ENCODE data around the gene SNX9.
"Not testable (repeated sequence)": the region's sequence is repeated elsewhere in the genome, so short reads cannot be mapped to it uniquely, and the experiment has no call there.

Gene SNX9

DNA sequence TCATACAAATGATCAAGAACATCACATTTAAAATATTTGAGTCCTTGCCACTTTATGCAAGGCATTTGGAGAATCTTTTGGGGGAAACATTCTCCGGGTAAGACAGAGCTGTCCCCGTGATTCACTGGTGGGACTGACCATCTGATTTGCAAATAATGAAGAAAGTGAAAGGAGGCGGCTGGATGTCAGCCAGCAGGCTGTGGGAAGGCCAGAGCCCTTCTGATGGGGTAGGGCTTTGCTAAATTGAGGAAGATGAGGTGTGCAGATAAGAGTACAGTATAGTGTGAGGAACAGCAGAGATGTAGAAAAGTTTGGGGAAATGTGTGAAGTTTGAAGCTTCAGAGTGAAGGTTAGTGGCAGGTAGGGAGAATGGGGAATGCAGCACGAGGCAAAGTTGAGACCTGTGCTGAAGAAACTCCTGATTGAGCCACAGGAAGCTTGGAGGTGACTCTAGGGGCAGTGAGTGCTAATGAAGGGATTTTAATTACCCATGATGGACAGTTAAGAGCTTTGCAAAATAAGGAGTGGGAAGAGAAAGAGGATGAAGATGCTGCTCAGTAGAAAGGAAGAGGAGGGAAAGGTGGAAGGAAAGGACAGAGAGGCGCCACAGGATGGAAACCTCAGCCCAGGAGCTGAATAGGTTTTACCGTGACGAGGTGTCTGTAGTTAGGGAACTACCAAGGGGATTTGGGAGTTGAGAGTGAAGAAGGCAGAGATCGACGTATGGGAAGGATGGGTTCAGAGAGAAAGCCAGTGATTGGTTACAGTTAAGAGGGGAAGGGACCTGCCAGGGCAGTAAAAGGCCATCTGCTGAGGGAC lies 68.7 kb downstream of the SNX9 start:
- no peak for DNase-seq

GRCh38 chr6:157892363-157892877 lies 69.4 kb downstream of the SNX9 start:
- no peak for DNase-seq

DNA sequence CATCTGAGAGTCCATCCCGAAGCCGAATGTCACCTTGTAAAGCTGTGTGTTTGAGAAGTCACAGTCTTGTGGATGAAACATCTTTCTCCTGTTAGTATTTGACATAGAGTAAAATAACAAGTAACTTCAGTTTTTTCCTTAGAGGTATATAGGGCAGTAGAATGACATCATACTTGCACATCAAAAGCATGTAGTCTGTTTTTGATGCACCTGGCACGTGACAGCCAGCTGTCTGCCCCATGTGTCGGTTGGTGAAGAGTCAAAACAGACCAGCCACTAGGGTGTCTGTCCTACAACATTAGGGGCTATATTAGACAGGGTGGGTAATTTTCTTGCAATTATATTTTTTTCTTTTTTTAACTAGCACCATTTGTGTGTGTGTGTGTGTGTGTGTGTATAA lies 70.2 kb downstream of the SNX9 start:
- peak; percentile 58 for DNase-seq

DNA sequence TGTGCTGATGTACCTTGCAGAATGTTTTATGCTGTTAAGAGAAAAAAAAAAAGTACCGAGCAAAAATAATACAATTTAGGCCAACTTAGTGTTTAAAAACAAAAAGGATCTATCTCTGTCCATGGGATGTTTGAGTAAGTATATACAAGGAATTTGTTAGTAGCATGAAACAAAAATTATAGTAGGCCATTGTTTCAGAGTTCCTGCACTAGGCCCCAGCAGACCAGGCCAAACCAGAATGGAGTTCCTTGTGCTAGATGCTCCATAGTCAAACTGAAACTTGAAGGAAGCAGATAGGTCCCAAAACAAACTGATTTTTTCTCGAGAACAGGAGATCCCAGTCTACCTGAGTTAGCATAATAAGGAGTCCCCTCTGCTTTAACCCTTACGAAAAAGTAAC lies 72.5 kb downstream of the SNX9 start:
- DNase-seq, result no peak

GRCh38 chr6:157896932-157897331 lies 73.9 kb downstream of the SNX9 start:
- no peak for DNase-seq

GRCh38 chr6:157898169-157898568 lies 75.1 kb downstream of the SNX9 start:
- DNase-seq, result peak; percentile 43

DNA sequence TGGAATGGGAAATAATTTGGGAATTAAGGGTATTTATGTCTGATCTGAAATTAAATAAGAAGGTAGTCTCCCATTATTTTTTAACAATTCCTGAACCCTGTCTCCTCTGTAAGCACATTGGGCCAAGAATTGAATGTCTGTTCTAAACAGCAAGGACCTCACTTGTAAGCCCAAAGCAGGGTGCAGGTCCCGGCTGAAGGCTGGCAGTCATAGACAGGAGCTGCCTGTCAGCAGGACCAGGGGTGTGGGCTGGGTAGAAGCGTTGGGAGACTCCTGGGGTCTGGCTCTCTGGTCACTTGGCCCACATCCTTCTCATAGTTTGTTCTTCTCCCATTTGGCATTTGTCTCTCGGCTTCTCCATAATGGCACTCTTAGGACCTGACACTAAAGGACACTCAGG lies 75.6 kb downstream of the SNX9 start:
- no peak for DNase-seq

- not testable (repeated sequence) for DNase-seq
Observed at GRCh38 chr6:157900262-157900661, 77.2 kb downstream of the SNX9 start.

GRCh38 chr6:157900751-157901150 lies 77.7 kb downstream of the SNX9 start:
- DNase-seq, result not testable (repeated sequence)

DNA sequence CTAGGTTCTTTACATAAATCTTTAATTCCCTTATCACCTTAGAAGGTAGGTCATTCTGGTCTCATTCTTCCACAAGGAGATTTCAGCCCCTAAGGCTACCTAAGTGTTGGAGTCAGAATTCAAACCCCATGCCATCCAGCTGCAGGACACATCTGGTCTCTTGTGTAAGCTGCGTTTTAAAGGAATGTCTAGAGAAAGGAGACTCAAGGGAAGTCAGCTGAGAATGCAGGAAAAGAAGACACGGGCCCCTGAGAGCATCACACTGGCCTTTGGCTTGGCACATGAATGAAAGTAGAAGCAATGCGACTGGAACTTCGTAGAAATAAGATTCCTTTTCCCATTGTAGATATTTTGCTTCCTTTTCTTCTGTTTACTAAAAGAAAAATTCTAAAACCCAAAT lies 82.0 kb downstream of the SNX9 start:
- DNase-seq, result no peak

- no peak for DNase-seq
Observed at GRCh38 chr6:157905590-157906342, 82.7 kb downstream of the SNX9 start.

GRCh38 chr6:157906537-157907061 lies 83.6 kb downstream of the SNX9 start:
- DNase-seq, result no peak

GRCh38 chr6:157907651-157908050 lies 84.6 kb downstream of the SNX9 start:
- no peak for DNase-seq

DNA sequence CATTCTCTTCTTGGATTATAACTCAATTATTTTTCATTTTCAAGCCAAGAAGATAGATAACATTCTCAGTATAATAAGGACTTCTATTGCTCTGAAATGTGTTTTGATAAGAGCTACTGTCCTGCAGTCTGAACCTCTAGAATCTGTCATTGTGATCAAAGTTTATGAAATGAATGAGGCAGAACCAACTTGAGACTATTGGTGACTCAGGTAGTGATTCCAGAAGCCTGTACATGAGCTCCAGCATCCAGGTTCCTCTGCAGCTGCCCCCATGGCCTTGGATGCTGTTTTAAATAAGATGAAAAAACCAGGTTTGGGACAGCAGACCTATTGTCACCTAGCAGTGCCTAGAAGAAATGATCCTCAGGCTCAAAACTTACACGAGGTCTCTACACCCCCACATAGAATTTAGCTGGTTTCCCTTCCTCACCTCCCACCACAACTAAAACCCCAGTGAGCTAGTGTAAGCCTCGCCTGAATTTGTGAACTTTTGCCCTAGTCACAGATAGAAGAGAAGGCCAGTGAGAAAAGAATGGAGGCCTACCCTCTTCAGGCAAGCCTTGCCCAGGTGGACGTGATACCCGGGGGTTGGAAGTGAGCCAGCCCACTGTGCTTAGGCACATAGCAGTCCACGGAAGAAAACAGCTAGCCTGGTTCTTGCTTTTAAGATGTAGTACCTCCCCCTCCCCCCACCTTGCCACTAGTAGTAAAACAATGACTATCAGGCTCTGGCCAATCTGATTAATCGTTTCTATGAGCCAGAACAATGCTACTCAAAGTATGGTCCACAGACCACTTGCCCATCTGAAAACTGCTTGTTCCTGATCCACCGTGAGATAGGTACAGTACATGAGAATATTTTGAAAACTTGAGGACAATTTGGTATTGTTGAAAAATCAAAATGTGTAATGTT lies 85.6 kb downstream of the SNX9 start:
- no peak for DNase-seq

- DNase-seq, result no peak
Observed at GRCh38 chr6:157909282-157909664, 86.2 kb downstream of the SNX9 start.

DNA sequence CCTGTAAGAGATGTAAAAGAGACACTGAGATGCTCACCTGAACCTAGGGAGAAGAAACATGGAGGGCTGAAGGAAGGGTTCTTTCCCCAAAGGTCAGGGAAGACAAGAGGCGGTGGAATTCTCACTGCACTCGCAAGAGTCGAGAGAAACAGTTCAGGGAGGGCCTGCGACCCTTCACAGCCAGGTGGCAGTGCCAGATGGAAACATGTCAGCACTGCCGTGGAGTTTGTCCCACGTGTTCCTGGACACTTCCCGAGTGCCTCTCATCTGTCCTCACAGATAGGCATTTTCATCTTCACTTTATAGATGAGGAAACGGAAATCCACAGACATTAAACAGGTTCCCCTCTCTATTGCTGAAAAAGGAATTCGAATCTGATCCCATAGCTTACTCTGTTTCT lies 88.2 kb downstream of the SNX9 start:
- DNase-seq, result no peak

GRCh38 chr6:157911786-157912185 lies 88.7 kb downstream of the SNX9 start:
- no peak for DNase-seq

GRCh38 chr6:157912326-157912725 lies 89.3 kb downstream of the SNX9 start:
- DNase-seq, result no peak

DNA sequence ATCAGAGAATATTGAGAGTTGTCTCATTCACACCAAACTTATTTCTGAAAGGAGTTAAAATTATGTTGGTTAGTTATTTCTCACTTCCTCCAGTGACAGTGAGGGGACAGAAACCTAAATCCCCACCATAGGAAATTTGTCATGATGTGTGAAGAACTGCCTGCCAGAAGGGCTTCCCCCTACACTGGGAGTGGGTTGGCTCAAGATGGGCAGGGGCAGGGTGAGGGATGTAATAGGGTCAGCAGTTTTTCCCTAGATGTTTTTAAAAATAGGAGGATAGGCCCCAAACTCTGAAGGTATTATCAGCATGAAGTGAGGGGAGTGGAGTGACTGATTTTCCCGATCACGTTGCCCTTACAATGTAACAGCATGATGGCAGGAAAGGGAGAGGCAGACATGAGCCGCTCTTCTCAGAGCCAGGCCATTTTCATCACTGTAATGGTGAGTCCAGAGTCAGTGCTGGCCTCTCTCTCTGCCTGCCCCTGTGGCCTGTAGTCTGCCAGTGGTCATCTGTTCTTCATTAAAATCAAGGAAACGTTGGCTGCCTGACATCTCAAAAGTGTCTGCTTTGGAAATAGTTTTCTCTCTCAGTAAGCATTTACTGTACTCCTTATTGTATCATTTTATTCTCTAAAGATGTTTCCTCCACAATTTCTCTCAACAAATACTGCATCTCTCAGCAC lies 98.8 kb downstream of the SNX9 start:
- no peak for DNase-seq

DNA sequence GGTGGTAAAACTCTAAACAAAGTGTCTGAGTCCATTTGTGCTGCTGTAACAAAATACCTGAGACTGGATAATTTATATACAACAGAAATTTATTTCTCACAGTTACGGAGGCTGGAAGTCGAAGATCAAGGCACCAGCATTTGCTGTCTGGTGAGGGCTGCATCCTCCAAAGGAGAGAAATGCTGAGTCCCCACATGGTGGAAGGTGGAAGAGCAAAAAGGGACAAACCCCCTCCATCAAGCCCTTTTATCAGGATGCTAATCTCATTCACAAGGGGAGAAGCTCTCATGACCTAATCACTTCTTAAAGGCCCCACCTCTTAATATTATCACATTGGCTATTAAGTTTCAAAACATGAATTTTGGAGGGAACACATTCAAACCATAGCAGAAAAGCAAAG lies 102.7 kb downstream of the SNX9 start:
- no peak for DNase-seq

DNA sequence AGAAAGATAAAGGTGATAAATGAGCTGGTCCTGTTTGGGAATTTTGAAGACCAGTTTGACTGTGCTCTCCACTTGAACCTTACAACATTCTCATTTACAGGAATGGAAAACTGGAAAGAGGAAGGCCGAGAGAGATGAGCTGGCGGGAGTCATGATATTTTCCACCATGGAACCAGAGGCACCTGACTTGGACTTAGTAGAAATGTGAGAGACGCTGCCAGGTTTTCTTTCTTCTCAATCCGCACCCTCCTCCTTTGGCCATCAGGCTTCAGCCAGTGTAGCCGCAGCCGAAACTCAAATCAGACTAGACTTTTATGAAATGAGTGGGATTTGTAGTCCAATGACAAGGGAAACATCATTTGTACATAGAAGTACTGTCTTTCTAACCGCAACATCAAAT lies 104.0 kb downstream of the SNX9 start:
- DNase-seq, result no peak

- DNase-seq, result no peak
Observed at GRCh38 chr6:157928428-157928827, 105.4 kb downstream of the SNX9 start.

Data from activated CD8-positive, alpha-beta memory T cell treated with anti-CD3 and anti-CD28 coated beads, Interleukin-2, amount 50 U/mL, for 4 hours (primary cell).